Measurements from ENCODE around the gene GLT8D2. TPM values are rescaled to one million over a fixed set of nuclear protein-coding genes. Genes with fewer than 3 reads are reported as not detected.

Gene GLT8D2
- total and polyA plus RNA-seq, 9 donors, result 21.1 to 65.2 (median 35.0) TPM

- H3K27ac ChIP-seq, result peak overlapping the region; percentile 81 to 94
- H3K9me3 ChIP-seq, result no peaks in the 10 kb centered on the region
- no peaks in the 10 kb centered on the region for H3K36me3 ChIP-seq
- H3K27me3 ChIP-seq, result no peaks in the 10 kb centered on the region
- H3K4me1 ChIP-seq (ENCODE audit: insufficient read depth), result peaks cover 9% of the 10 kb centered on the region
- peak overlapping the region; percentile 76 for H3K4me3 ChIP-seq
- intact Hi-C loops (cut with DNase I), result loop anchor here in 3 of 4 donors (5.0 to 10.0 kb wide), 2 partner anchors 33 to 100 kb away; partner anchors contain the start of genes HCFC2 (in 2 of the 3) and HSP90B1 (in 1 of the 3)
- no peak for DNase-seq
- WGBS, 3 donors, result 0 to 1% (median 0%) methylated on average over 11 of the region's 11 CpGs
- TF ChIP-seq POLR2A (IDR thresholded peaks at IDR 0.05), result no peak
- no peak for TF ChIP-seq EP300 (IDR thresholded peaks at IDR 0.05)
- TF ChIP-seq, protein P1, sequence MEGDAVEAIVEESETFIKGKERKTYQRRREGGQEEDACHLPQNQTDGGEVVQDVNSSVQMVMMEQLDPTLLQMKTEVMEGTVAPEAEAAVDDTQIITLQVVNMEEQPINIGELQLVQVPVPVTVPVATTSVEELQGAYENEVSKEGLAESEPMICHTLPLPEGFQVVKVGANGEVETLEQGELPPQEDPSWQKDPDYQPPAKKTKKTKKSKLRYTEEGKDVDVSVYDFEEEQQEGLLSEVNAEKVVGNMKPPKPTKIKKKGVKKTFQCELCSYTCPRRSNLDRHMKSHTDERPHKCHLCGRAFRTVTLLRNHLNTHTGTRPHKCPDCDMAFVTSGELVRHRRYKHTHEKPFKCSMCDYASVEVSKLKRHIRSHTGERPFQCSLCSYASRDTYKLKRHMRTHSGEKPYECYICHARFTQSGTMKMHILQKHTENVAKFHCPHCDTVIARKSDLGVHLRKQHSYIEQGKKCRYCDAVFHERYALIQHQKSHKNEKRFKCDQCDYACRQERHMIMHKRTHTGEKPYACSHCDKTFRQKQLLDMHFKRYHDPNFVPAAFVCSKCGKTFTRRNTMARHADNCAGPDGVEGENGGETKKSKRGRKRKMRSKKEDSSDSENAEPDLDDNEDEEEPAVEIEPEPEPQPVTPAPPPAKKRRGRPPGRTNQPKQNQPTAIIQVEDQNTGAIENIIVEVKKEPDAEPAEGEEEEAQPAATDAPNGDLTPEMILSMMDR (IDR thresholded peaks at IDR 0.05), result no peak
Measured at GRCh38 chr12:103965255-103965589, 84.8 kb downstream of the GLT8D2 start.

GRCh38 chr12:103964805-103965204 lies 85.2 kb downstream of the GLT8D2 start:
- Histone ChIP-seq H3K27ac (peak overlapping the region; percentile 81 to 94), H3K4me1 (ENCODE audit: insufficient read depth) (peaks cover 9% of the 10 kb centered on the region), H3K36me3 (no peaks in the 10 kb centered on the region), H3K4me3 (peak overlapping the region; percentile 76), H3K27me3 (no peaks in the 10 kb centered on the region), H3K9me3 (no peaks in the 10 kb centered on the region)
- 7 to 11% (median 8%) methylated on average over 3 of the region's 3 CpGs for WGBS, 3 donors
- TF ChIP-seq, protein P1 (IDR thresholded peaks at IDR 0.05), result no peak
- TF ChIP-seq POLR2A (IDR thresholded peaks at IDR 0.05) (no peak), EP300 (IDR thresholded peaks at IDR 0.05) (no peak)
- intact Hi-C loops (cut with DNase I), result loop anchor here in 3 of 4 donors (5.0 to 10.0 kb wide), 2 partner anchors 33 to 100 kb away; partner anchors contain the start of genes HCFC2 (in 2 of the 3) and HSP90B1 (in 1 of the 3)
- DNase-seq, result no peak

- no peak for DNase-seq
- WGBS, 3 donors, result 23 to 42% (median 24%) methylated on average over 1 of the region's 1 CpG
- TF ChIP-seq POLR2A (IDR thresholded peaks at IDR 0.05), result no peak
- TF ChIP-seq, protein P1 (IDR thresholded peaks at IDR 0.05), result no peak
- no peak for TF ChIP-seq EP300 (IDR thresholded peaks at IDR 0.05)
- Histone ChIP-seq H3K27me3 (no peaks in the 10 kb centered on the region), H3K27ac (no peak overlapping the region), H3K36me3 (no peaks in the 10 kb centered on the region), H3K4me1 (ENCODE audit: insufficient read depth) (peaks cover 9% of the 10 kb centered on the region), H3K9me3 (no peaks in the 10 kb centered on the region), H3K4me3 (no peak overlapping the region)
- intact Hi-C loops (cut with DNase I), result loop anchor here in 2 of 4 donors (10.0 kb wide), 1 partner anchor 102 kb away; the partner anchor contains the start of gene HCFC2 (in 2 of the 2)
Measured at GRCh38 chr12:103962493-103962892, 87.5 kb downstream of the GLT8D2 start.

- Histone ChIP-seq H3K9me3 (no peaks in the 10 kb centered on the region), H3K4me1 (ENCODE audit: insufficient read depth) (peaks cover 17% of the 10 kb centered on the region), H3K36me3 (no peaks in the 10 kb centered on the region), H3K4me3 (no peak overlapping the region), H3K27ac (no peak overlapping the region), H3K27me3 (no peaks in the 10 kb centered on the region)
- intact Hi-C loops (cut with DNase I), result loop anchor here in 2 of 4 donors (10.0 kb wide), 1 partner anchor 104 kb away; the partner anchor contains the start of gene HCFC2 (in 2 of the 2)
- 42 to 48% (median 42%) methylated on average over 7 of the region's 7 CpGs for WGBS, 3 donors
- TF ChIP-seq, protein P1 (IDR thresholded peaks at IDR 0.05), result no peak
- TF ChIP-seq POLR2A (IDR thresholded peaks at IDR 0.05) (no peak), EP300 (IDR thresholded peaks at IDR 0.05) (no peak)
- DNase-seq, result no peak
Measured at GRCh38 chr12:103960616-103961227, 89.3 kb downstream of the GLT8D2 start.

Data from ovary (tissue), 9 donors.